Subcutaneous adipose tissue (tissue), 4 donors: Measurements from ENCODE around the gene OLFM1. TPM values are rescaled to one million over a fixed set of nuclear protein-coding genes. Genes with fewer than 3 reads are reported as not detected.

ENCODE experiments used
- CTCF ChIP-seq: fragments of 450-650 bp; IDR thresholded peaks from one replicate; pipeline ENCODE4 v1.5.1; 2016; ENCODE audit warnings: low read depth, mild to moderate bottlenecking, control low read depth, antibody characterized with exemption, moderate library complexity
- total RNA-seq, 4 donors: library from RNA; depleted of rRNA; stranded (reverse); fragments of >200 nt; gene quantifications; one replicate each; pipeline ENCODE4 v1.1.0, GENCODE V29; 2016

Gene OLFM1
- total RNA-seq, 4 donors from 2014 or later: 10.9 to 25.6 (median 22.8) TPM

DNA sequence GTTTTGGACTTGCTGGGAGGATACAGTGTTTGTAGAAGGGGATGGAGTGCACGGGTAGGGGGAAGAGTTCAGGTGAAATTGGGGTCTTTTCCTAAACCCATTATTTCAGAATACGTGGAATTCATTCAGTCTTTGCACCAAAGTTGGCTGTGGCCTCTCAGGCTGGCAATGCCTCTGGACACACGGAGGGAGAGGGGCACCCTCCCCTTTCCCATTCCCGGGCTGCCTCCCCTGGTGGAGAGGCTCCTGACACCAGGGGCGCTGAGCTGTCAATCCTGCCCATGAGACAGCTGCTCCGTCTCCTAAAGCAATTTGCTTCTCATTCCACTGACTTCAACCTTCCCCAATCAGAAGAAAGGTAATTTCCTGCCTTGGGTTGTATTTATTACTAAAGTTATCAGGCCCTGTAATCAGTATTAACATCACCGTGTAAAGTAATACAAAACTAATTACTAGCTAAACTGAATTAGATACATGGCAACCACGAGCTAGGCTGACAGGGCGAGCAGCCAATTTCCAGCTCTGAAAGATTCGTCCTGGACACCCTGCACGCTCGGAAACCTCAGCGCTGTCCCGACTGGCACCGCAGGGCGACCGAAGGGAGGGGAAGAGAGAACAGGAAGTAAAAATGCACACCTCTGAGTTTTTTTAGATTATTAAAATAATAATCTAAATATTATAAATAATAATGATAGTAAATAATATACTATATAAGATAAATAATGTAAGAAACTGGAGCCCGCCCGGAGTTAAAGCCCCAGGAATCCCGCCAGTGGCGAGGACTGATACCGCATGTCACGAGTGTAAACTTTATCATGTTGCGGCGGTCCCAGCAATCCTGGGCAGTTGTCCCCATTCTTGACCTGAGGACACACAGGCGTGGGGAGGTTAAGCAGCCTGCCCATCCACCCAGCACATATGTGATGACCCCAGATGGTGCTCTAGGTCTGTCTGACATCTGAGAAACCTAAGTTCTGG lies 6.9 kb upstream of the OLFM1 start:
- TF ChIP-seq CTCF: no peak

DNA sequence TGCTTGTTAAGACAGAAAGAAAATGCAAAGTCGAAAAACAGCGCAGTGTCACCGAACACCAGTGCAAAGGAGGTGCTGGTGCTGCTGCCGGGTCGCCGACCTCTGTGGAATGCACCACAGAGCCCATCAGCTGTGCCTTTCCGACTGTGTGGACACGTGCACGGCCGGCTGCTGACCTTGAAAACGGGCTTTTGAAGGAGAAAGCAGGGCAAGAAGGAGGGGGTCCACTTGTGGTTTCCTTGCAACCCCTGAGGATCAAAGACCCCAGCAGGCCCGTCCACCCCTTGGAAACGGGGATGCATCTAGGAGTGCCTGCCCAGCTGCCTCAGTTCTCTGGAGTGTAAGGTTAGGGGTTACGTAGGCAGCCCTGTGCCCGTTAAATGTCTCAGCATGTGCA lies 6.2 kb upstream of the OLFM1 start:
- TF ChIP-seq CTCF: no peak

GRCh38 chr9:135081731-135082130 lies 5.7 kb upstream of the OLFM1 start:
- no peak for TF ChIP-seq CTCF

DNA sequence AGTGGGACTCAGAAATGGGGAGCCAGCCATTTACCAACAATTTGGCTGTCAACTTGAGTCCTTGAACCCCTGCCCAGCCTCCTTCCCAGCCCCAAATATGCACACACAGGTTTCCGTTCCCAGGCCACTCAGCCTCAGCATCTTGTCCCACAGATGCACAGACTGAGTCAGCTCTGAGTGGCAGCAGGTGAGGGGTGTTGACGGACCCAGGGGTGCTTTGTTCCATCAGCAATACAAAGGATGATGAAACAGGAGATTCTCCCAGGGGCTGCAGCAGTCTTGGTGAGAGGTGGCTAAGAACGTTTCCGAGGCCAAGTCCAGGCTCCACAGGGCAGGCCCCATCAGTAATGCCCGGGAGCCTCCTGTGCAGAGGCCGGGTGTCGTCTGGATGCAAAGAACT lies 4.9 kb upstream of the OLFM1 start:
- no peak for TF ChIP-seq CTCF

DNA sequence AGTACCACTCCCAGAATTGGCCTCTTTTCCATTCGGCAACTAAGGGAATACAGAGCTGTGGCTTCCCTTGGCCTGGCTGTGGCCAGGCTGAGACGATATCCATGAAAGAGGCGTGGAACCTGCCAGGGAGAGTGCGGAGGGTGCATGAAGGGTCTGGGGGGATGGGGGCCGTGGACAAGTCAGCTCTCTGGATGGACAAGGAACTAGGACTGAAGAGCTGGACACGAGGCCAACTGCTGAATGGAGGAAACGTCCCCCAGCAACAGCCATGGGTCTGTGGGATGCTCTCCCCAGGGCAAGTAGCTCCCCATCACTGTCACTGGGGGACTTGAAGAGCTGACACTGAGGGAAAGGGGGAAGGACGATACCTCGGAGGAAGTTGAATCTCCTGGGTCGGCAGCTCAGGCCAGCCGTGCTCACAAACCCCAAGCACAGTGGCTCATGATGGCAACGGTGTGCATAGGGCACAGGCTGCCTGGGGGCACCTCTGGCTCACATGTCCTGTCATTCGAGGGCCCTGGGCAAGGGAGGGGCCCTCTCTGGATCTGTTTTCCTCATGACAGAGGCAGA lies 4.1 kb upstream of the OLFM1 start:
- TF ChIP-seq CTCF: no peak

- TF ChIP-seq CTCF: no peak
Measured at GRCh38 chr9:135083831-135084230, 3.6 kb upstream of the OLFM1 start.

DNA sequence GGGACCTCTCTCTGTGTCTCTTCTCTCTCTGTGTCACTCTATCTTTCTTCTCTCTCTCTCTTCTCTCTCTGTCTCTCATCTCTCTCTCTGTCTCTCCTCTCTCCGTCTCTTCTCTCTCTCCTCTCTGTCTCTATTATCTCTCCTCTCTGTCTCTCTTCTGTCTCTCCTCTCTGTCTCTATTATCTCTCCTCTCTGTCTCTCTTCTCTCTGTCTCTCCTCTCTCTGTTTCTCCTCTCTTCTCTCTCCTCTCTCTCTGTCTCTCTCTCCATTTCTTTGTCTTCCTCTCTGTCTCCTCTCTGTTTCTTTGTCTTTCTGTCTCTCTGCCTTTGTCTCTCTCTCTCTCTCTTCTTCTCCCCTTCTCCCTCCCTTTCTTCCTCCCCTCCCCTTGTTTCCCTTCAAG lies 3.2 kb upstream of the OLFM1 start:
- TF ChIP-seq CTCF: no peak
